NB4 (cell line): Measurements from ENCODE around the gene MRPL21.

Experiments
- DNase-seq: peaks from one replicate; pipeline ENCODE4 v3.0.0; 2010; ENCODE audit warnings: low read depth
- H3K4me3 ChIP-seq: one replicate; pipeline ENCODE4 v1.5.1; 2011; ENCODE audit warnings: mild to moderate bottlenecking, low read depth, low read length, moderate library complexity
- CTCF ChIP-seq: IDR thresholded peaks from one replicate; pipeline ENCODE4 v1.5.1; 2012; ENCODE audit warnings: low read depth, low read length
- MAX ChIP-seq: IDR thresholded peaks from 2 replicates; pipeline ENCODE4 v1.6.1; 2011; ENCODE audit warnings: low read depth, low read length
- MYC ChIP-seq: IDR thresholded peaks from 2 replicates; pipeline ENCODE4 v1.6.1; 2011; ENCODE audit warnings: low read depth, low read length
- POLR2A ChIP-seq: IDR thresholded peaks from 2 replicates; pipeline ENCODE4 v1.6.1; 2011; ENCODE audit warnings: mild to moderate bottlenecking; ENCODE audit not compliant: insufficient read length; ENCODE audit errors: extremely low read depth

Gene MRPL21

DNA sequence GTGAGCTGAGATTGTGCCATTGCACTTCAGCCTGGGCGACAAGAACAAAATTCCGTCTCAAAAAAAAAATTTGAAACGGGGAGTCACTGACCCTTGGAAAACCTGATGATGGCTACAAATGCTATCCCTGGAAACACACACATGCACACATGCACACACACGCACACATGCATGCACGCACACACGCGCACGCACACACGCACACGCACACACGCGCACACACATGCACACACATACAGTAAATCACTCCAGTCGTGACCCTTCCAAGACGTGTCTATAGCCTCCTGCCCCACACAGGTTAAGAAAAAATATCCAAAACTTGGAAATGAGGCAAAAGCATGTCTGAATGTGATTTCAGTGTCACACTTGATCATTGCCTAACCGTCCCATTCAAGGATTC, 55.2 kb downstream of the MRPL21 start:
- no peak for DNase-seq
- no peak overlapping the region for H3K4me3 ChIP-seq
- no peak for TF ChIP-seq MAX
- TF ChIP-seq POLR2A, result no peak
- TF ChIP-seq CTCF, result no peak
- no peak for TF ChIP-seq MYC

GRCh38 chr11:68847395-68847794, 56.2 kb downstream of the MRPL21 start:
- TF ChIP-seq MAX (no peak), POLR2A (no peak), MYC (no peak)
- DNase-seq, result no peak
- H3K4me3 ChIP-seq, result no peak overlapping the region

DNA sequence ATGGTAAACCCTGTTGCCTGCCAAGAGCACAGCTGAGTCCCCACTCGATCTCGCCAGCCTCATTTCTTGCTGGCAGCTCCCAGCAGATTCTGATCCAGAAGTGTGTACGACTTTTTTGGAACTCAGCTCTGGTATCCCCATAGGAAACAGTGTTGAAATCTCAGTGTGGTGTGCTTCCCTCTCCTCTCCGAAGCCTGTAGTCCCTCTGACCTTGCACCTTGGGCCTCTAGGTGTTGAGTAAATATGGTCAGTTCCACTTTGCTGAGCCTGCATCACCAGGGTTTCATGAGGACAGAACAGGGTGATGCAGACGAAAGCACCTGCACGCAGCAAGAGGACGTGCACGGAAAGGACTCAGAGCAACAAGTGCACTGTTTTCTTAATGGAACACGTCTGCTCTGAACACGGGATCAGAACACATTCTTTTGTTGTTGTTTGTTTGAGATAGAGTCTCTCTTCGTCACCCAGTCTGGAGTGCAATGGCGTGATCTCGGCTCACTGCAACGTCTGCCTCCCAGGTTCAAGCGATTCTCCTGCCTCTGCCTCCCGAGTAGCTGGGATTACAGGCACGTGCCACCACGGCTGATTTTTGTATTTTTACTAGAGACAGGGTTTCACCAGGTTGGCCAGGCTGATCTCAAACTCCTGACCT, 58.2 kb downstream of the MRPL21 start:
- TF ChIP-seq MAX (no peak), POLR2A (no peak), MYC (no peak), CTCF (no peak)
- H3K4me3 ChIP-seq, result no peak overlapping the region
- DNase-seq, result no peak

DNA sequence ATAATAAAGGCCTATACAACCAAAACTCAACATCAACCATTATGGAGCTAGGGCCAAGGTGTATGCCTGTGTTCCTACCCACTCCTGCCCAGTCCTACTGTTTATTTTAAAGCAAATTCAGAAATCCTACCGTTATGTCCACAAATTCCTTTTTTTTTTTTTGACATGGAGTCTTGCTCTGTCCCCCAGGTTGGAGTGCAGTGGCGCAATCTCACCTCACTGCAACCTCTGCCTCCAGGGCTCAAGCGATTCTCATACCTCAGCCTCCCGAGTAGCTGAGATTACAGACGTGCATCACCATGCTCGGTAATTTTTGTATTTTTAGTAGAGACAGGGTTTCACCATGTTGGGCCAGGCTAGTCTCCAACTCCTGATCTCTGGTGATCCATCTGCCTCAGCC, 58.8 kb downstream of the MRPL21 start:
- no peak for DNase-seq
- TF ChIP-seq MYC, result no peak
- no peak for TF ChIP-seq MAX
- TF ChIP-seq CTCF, result no peak
- no peak for TF ChIP-seq POLR2A
- no peak overlapping the region for H3K4me3 ChIP-seq

DNA sequence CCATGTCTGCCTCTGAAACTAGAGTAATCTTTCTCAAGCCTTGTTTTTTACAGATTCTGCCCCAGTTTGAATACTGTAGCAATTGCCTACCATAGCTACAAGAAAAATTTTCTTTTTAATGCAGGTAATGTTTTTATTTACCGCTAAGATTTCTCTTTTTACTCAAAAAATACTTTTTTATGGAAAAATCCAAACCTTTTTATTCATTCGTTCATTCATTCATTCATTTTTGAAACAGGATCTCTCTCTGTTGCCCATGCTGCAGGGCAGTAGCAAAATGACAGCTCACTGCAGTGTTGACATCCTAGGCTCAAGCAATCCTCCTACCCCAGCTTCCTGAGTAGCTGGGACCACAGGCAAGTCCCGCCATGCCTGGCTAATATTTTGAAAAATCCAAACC, 59.3 kb downstream of the MRPL21 start:
- TF ChIP-seq MAX (no peak), CTCF (no peak), MYC (no peak), POLR2A (no peak)
- peak overlapping the region; percentile 59 for H3K4me3 ChIP-seq
- DNase-seq, result peak; percentile 60

DNA sequence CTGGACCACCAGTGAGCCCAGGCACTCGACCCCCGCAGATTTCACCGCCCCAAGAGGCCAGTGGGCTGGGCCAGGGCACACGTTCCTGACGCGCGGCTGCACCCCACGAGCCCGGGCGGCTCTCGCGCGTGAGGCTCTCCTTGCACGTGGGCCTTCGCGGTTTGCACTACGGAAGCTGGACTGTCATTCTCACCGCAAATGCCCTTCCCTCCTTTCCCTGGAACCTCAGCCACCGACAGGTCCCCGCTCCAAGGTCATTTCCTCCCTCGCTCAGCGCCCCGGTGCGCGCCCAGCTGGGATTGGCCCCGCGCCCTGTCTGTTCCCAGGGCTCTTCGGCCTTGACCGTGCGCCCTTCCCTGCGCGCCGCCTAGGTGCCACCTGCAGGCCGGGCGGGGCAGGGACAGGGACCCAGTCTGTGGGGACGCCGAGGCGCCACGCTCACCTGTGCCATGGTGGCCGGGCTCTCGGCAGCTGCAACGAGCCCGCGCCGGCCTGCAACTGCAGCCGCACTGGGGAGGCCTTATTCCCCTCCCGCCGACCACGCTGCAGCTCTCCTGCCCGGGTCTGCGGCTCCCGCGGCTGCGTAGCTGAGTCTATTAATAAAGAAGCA, 59.8 kb downstream of the MRPL21 start:
- TF ChIP-seq CTCF (peak; percentile 20), MYC (peak; percentile 58; the same call in 1 of the 2 replicates), POLR2A (peak; percentile 41), MAX (peak; percentile 92)
- peak; percentile 92 for DNase-seq

More for the DNA sequence above, 59.8 kb downstream of the MRPL21 start:
- H3K4me3 ChIP-seq, result peak overlapping the region; percentile 59
